NCI-H526 treated with DMSO at 0.1 percent for 48 hours (cell line): ENCODE measurements around the gene FRMD3.
"Not testable (repeated sequence)": the region's sequence is repeated elsewhere in the genome, so short reads cannot be mapped to it uniquely, and the experiment has no call there.

Source experiments
- DNase-seq: peaks from one replicate; lab custom pipeline; 2025; lab: John Stamatoyannopoulos, UW

Gene FRMD3

DNA sequence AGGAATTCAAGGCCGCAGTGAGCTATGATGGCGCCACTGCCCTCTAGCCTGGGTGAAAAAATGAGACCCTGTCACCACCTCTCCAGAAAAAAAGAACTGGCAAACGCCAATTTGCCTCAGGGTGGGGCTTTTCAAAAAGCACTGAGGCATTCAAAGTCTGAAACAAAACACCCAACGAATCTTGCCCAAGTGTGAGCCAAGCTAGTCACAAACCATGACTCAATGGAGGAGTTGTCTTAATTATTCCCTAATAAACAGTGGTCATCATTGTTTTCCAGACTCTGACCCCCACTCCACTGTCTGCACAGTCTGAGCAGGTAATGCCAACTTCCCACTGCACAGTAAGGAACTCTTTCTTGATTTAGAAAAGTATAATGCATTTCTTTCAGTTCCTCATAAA is 16.8 kb downstream of the FRMD3 start:
- no peak for DNase-seq

DNA sequence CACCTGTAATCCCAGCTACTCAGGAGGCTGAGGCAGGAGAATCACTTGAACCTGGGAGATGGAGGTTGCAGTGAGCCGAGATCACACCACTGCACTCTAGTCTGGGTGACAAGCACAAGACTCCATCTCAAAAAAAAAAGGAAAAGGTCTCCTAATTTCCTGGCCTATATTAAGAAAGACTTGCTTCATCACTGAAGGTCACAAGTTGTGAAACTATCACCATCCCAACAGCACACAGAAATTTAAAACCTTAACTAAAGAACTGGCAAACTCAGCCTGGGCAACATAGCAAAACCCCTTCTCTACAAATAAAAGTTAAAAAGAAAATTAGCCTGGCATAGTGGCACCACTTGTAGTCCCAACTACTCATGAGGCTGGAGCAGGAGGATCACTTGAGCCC is 17.2 kb downstream of the FRMD3 start:
- DNase-seq: no peak

DNA sequence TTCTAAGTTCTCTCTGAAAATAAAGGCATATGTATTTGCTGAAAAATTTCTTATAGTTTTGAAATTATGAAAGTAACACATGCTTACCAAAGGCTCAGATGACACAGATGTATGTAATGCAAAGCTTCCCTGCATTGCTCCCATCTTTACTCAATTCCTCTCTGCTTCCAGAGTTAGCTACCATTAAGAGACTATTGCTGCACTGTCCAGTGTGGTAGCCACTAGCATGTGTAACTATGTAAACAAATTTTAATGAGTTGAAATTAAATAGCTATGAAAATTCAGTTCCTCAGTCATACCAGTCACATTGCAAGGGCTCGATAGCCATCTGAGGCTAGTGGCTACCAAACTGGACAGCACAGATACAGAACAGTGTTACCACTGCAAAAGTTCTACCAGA is 17.9 kb downstream of the FRMD3 start:
- DNase-seq: no peak

DNA sequence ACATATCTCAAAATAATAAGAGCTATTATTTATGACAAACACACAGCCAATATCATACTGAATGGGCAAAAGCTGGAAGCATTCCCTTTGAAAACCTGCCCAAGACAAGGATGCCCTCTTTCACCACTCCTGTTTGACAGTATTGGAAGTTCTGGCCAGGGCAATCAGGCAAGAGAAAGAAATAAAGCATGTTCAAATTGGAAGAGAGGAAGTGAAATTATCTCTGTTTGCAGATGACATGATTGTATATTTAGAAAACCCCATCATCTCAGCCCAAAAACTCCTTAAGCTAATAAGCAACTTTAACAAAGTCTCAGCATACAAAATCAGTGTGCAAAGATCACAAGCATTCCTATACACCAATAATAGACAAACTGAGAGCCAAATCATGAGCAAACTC is 20.2 kb downstream of the FRMD3 start:
- not testable (repeated sequence) for DNase-seq

GRCh38 chr9:83514767-83515166 is 23.4 kb downstream of the FRMD3 start:
- no peak for DNase-seq

- DNase-seq: no peak
These were observed 25.6 kb downstream of the FRMD3 start for GRCh38 chr9:83512621-83513020.

DNA sequence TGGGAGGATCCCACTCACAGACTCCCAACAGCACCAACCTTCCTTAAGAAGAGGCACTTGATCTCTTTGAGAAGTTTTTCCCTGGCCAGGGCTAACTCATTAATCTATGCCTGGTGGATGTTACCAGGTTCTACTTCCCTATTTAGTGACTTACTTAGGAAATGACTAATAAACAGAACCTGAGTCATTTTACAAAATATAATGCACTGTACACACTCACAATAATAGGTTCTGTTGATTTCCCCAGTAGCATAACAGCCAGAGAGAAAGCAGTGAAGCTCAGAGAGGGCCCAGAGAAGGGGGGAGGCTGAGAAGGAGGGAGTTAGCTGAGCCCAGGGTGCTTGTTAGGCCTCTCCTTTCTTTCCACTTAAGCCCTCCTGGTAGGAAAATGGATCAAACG is 27.1 kb downstream of the FRMD3 start:
- DNase-seq: no peak

DNA sequence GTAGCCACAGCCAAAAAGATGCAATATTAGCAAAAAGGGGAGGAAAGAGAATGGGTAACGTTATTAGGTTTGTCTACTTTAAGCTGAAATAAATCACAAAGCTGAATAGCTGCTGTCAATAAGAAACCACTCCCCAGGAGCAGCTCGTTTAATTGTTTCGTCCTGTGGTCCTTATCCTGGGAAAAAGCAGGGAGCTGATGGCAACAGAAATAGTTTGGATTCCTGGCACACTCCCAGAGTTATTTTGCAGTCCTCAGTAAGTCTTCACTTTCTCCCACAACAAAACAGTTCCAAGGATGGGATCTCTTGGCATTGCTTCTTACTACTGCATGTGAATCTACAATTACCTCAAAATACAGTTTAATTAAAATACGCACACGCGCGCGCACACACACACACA is 28.8 kb downstream of the FRMD3 start:
- DNase-seq: no peak

DNA sequence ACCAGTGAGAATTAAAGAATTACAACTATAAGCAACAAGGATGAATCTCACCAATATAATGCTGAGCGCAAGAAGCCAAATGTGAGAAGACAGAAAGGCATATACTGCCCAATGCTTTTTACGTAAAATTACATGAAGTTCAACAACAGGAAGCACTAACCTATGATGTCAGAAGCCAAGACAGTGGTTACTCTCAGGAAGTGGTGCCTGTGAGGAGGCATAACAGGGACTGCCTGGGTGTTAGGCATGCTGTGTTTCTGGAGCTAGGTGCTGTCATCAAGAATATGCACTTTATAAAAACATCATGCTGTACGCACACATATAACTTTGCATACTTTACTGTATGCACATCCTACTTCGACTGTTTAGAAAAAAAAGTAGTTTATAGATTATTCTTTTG is 30.1 kb downstream of the FRMD3 start:
- no peak for DNase-seq

GRCh38 chr9:83505282-83505681 is 32.9 kb downstream of the FRMD3 start:
- DNase-seq: no peak

- DNase-seq: no peak
These were observed 34.3 kb downstream of the FRMD3 start for GRCh38 chr9:83503866-83504265.

GRCh38 chr9:83501565-83501964 is 36.6 kb downstream of the FRMD3 start:
- DNase-seq: no peak

GRCh38 chr9:83497441-83497840 is 40.8 kb downstream of the FRMD3 start:
- no peak for DNase-seq

GRCh38 chr9:83491995-83492394 is 46.2 kb downstream of the FRMD3 start:
- DNase-seq: no peak

DNA sequence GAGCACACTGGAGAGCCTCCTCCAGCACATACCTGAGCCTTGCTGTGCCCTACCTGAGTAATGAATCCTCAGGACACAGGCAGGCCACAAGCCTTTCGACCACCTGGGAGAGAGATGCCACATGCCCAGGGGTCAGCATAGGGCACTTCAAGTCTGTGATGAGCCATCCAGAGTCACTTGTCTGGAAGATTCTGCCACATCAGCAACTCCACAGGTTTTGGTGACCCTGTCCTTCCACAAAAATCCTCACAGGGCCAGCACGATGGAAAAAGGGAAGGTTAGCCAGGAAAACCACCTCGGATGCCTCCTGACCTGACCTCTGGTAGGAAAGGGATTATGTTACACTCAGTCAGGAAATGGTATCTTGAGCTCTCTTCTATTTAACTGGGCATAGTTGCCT is 46.8 kb downstream of the FRMD3 start:
- no peak for DNase-seq

DNA sequence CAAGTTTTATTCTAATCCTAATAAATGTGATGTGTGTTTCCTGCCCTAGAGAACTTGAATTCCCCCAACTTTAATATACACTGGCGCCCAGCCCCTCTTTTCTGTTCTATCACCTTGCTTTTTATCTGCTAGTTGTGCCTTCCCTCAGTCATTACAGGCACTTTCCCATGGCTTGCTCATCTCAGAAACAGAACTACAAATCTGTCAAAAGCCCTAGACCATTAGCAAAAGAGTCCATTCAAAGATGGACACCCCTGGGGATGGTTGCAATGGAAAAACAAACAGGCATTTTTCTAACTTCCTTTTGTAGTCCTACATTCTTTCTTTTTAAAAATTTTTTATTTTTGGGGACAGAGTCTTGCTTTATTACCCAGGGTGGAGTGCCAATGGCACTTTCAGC is 48.2 kb downstream of the FRMD3 start:
- no peak for DNase-seq

DNA sequence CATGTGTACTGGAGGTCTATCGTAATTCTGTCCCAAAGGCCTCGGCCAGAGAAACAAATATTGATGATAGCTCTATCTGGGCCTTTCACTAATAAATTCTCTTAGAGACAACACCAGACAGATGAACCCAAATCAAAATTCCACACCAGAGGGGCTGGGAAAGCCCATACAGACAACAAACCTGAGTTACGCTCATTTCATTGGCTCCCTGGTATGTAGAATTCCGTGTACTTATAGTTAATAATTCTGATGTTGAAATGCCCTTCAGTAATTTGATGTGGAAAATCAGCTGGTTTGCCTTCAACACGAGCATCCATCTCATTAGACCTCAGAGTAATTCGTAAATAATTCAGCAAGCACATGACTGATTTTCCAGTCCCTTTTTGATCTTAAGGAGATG is 53.2 kb downstream of the FRMD3 start:
- DNase-seq: no peak

DNA sequence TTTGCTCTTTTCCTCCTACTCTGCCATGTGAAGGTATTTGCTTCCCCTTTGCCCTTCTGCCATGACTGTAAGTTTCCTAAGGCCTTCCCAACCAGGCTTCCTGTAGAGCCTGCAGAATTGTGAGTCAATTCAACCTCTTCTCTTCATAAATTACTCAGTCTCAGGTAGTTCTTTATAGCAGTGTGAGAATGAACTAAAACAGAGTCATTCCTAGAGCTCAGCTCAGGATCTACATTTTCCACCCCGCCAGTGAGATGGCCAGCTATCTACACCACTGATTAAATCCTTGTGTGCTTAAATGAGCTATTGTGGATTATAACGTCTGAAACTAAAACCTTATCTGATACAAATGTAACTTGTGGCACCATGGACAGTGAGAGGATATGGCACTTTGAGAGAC is 55.0 kb downstream of the FRMD3 start:
- DNase-seq: no peak

- no peak for DNase-seq
These were observed 58.4 kb downstream of the FRMD3 start for GRCh38 chr9:83479765-83480164.

DNA sequence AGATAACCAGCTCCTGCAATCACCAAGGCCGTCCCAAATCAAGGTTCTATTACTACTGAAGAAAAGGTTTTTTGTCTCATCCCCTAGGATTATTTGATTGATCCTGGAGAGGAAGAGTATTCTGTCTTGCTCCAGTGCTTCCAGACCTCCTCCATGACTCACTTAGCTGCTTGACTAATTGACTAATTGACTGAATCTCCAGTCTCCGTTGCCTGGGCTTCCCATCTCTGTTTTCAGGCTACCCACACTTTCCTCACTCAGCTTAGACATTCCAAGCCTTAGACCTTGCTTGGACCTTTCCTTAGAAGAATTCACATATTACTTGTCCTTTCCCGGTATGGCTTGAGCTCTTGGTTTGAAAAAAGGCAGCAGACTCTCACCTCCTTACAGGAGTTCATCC is 60.6 kb downstream of the FRMD3 start:
- DNase-seq: no peak

GRCh38 chr9:83477120-83477519 is 61.1 kb downstream of the FRMD3 start:
- DNase-seq: no peak

GRCh38 chr9:83476513-83476912 is 61.7 kb downstream of the FRMD3 start:
- no peak for DNase-seq

DNA sequence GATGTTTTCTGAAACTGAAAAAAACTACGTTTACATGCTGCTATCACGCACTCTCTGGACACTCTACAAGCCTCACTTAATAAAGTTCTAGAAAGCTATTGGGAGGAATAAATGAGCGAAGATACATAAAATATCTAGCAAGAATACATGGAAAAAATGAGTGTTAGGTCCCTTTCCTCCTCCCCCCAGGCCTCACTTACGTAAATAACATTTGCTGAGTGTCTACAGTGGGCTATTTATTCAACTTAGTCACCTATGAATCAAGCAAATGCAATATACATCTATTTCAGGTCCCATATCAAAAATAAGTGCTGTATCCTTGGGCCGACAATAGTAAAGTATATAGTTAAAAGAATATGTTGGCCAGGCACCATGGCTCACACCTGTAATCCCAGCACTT is 62.5 kb downstream of the FRMD3 start:
- no peak for DNase-seq

DNA sequence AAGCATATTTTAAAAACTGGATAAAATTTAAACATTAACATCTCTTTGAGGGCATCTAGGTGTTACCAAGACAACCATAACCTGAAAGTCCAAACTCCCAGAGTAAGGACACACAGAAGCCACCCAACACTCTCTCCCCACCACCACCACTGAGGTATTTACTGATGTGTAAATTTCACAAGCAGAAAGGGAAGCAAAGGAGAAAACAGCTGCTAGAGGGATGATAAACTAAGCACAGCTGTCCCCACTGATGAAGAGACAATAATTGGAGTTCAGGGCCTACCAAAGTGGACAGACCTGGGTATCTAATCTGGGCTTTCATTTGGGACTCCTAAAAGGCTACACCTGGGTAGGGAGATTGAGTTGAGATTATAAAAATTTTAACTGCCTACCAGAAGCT is 63.6 kb downstream of the FRMD3 start:
- no peak for DNase-seq

DNA sequence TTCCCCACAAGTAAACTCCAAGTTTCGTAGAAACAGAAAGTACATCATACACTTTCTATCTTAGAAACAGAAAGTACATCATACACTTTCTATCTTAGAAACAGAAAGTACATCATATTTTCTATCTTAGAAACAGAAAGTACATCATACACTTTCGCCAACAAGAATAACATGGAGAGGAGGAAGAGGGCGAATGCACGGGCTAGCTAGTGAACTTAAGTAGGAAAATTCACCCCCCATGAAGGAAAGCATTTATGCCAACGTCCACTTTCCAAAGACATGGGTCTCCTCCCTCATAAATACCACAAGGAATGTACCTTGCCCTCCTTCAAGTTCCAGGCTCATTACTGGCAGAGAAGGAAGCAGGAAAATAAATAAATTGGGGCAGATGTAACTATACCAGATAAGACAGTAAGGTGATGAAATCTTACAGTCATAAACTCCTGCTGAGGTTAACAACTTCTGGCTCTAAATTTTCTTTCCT is 64.7 kb downstream of the FRMD3 start:
- no peak for DNase-seq
